KMS-11 (cell line): ENCODE data around the gene SMTNL2.
A peak's percentile ranks its signal among the peaks of the same experiment; 100 is the strongest.

Experiments used
- H2AFZ ChIP-seq: fragments of 200-600 bp; sonication (generic); 2 replicates; pipeline ENCODE4 v1.6.1; 2016; ENCODE audit warnings: antibody characterized with exemption, mixed run types, low read depth
- H3K27ac ChIP-seq: fragments of 200-600 bp; sonication (generic); 2 replicates; pipeline ENCODE4 v1.6.1; 2016; ENCODE audit warnings: mild to moderate bottlenecking, mixed run types
- H3K27me3 ChIP-seq: fragments of 200-600 bp; sonication (generic); 2 replicates; pipeline ENCODE4 v1.6.1; 2017; ENCODE audit warnings: mild to moderate bottlenecking, low read depth, mixed run types, moderate library complexity; ENCODE audit not compliant: insufficient read depth
- H3K36me3 ChIP-seq: fragments of 200-600 bp; sonication (generic); 2 replicates; pipeline ENCODE4 v1.6.1; 2017; ENCODE audit warnings: mild to moderate bottlenecking, mixed run types; ENCODE audit not compliant: insufficient read depth
- H3K4me1 ChIP-seq: fragments of 200-600 bp; sonication (generic); 2 replicates; pipeline ENCODE4 v1.6.1; 2016; ENCODE audit warnings: mild to moderate bottlenecking, low read depth, mixed run types; ENCODE audit not compliant: poor library complexity, severe bottlenecking
- H3K4me2 ChIP-seq: fragments of 200-600 bp; sonication (generic); 2 replicates; pipeline ENCODE4 v1.7.0; 2016; ENCODE audit warnings: mild to moderate bottlenecking, mixed run types
- H3K4me3 ChIP-seq: fragments of 200-600 bp; sonication (generic); IDR thresholded peaks from 2 replicates; pipeline ENCODE4 v1.6.1; 2017; ENCODE audit warnings: low read depth, low read length, mixed read lengths; ENCODE audit not compliant: insufficient read depth
- H3K79me2 ChIP-seq: fragments of 200-600 bp; sonication (generic); 2 replicates; pipeline ENCODE4 v1.6.1; 2016; ENCODE audit warnings: low read depth, mixed run types; ENCODE audit not compliant: insufficient read depth
- H3K9ac ChIP-seq: fragments of 200-600 bp; sonication (generic); 2 replicates; pipeline ENCODE4 v1.6.1; 2016; ENCODE audit warnings: mild to moderate bottlenecking, mixed run types
- H4K20me1 ChIP-seq: fragments of 200-600 bp; sonication (generic); 2 replicates; pipeline ENCODE4 v1.6.1; 2016; ENCODE audit warnings: mild to moderate bottlenecking, mixed run types; ENCODE audit not compliant: insufficient read depth
- CTCF ChIP-seq: fragments of 200-600 bp; sonication (generic); conservative IDR thresholded peaks from 2 replicates; pipeline ENCODE4 v1.6.1; 2017; ENCODE audit warnings: low read depth, mild to moderate bottlenecking, antibody characterized with exemption, low read length, moderate library complexity, mixed read lengths

SMTNL2 gene

GRCh38 chr17:4562015-4562969 lies 22.0 kb upstream of the SMTNL2 start:
- H3K36me3 ChIP-seq: no peaks in the 10 kb centered on the region
- H3K4me1 ChIP-seq: peaks cover 15% of the 10 kb centered on the region
- H3K27ac ChIP-seq: no peak overlapping the region
- no peaks in the 10 kb centered on the region for H3K27me3 ChIP-seq
- no peak overlapping the region for H3K9ac ChIP-seq
- H3K4me3 ChIP-seq: no peak overlapping the region
- TF ChIP-seq CTCF: no peak
- H4K20me1 ChIP-seq: no peaks in the 10 kb centered on the region
- H3K79me2 ChIP-seq: no peaks in the 10 kb centered on the region
- H2AFZ ChIP-seq: peak overlapping the region; percentile 21; the same call in 1 of the 2 replicates
- H3K4me2 ChIP-seq: peak overlapping the region; percentile 25; the same call in 1 of the 2 replicates

GRCh38 chr17:4565209-4566141 lies 18.9 kb upstream of the SMTNL2 start:
- Histone ChIP-seq H3K36me3 (no peaks in the 10 kb centered on the region), H3K4me2 (peak overlapping the region; percentile 4; the same call in 1 of the 2 replicates), H4K20me1 (no peaks in the 10 kb centered on the region), H3K4me3 (no peak overlapping the region), H3K4me1 (peaks cover 15% of the 10 kb centered on the region), H2AFZ (peak overlapping the region; percentile 39; the same call in 1 of the 2 replicates), H3K27ac (no peak overlapping the region), H3K79me2 (no peaks in the 10 kb centered on the region), H3K27me3 (no peaks in the 10 kb centered on the region), H3K9ac (no peak overlapping the region)
- TF ChIP-seq CTCF: peak; percentile 80

GRCh38 chr17:4566785-4567184 lies 17.5 kb upstream of the SMTNL2 start:
- H2AFZ ChIP-seq: no peak overlapping the region
- H3K4me3 ChIP-seq: no peak overlapping the region

More at GRCh38 chr17:4566785-4567184, 17.5 kb upstream of the SMTNL2 start:
- Histone ChIP-seq H3K36me3 (no peaks in the 10 kb centered on the region), H3K9ac (no peak overlapping the region), H3K27ac (no peak overlapping the region), H4K20me1 (no peaks in the 10 kb centered on the region), H3K79me2 (no peaks in the 10 kb centered on the region), H3K27me3 (no peaks in the 10 kb centered on the region), H3K4me2 (no peak overlapping the region), H3K4me1 (peaks cover 13% of the 10 kb centered on the region)
- TF ChIP-seq CTCF: peak; percentile 65
